Activated CD4-positive, alpha-beta T cell treated with anti-CD3 and anti-CD28 coated beads, Interleukin-2, Interleukin-4, amounts not matched to agents 100 ng/mL and 50 ng/mL, durations not matched to agents 16 hours and 8 hours (primary cell): ENCODE data around the gene POLR3H.

Experiments
- DNase-seq: peaks from one replicate; pipeline ENCODE4 v3.0.0-alpha.2; 2020; ENCODE audit warnings: low spot score

POLR3H gene

DNA sequence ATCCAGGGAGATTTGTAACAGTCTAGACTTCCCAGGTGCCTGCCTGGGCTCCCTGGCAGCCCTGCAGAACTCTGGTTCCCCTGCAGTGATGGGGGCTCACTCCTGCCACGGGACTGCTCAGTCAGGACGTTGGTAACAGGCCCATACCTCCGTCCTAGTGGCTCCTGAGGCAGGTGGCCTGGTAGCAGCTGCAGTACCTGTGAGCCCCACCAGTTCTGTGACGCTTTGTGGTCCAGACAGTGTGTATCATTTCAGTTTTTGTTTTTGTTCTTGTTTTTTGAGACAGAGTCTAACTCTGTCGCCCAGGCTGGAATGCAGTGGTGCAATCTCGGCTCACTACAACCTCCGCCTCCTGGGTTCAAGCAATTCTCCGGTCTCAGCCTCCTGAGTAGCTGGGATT is 27.8 kb downstream of the POLR3H start:
- DNase-seq, result no peak

GRCh38 chr22:41513391-41513790 is 30.9 kb downstream of the POLR3H start:
- no peak for DNase-seq

DNA sequence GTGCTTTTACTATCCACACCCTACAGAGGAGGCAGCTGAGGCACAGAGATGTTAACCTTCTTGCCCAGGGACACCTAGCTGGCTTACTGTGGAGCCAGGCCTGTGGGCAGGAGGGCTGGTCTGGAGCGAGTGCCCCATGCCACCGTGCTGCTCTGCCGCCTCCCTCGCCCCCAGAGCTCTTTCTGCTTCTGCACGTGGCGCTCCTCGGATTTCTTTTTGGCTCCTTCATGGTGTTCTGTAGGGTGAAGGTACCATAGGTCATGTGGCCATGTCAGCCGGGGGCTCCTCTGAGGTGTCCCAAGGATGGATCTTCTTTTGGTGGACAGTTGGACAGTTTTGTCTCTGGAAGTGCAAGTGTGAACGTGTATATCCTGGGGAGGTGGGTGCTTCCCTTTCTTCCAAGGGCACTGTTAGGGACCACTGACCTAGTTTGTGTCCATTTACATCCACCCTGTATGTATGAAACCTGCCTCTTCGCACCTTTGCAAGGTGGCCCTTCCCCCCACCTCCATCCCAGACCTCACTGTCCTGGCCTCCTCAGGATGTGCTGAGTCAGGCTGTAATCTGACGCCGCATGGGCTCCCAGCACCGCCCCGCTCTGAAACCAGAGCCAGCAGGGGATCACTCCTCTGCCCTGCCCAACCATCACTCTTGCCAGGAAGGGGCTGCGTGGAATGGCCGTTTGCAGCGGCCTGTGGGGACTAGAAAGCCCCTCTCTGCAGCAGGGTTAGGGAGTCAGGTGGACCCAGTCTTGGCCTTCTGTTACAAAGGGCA is 31.7 kb downstream of the POLR3H start:
- no peak for DNase-seq

GRCh38 chr22:41511521-41511968 is 32.7 kb downstream of the POLR3H start:
- DNase-seq, result no peak

GRCh38 chr22:41508770-41509170 is 35.5 kb downstream of the POLR3H start:
- no peak for DNase-seq

DNA sequence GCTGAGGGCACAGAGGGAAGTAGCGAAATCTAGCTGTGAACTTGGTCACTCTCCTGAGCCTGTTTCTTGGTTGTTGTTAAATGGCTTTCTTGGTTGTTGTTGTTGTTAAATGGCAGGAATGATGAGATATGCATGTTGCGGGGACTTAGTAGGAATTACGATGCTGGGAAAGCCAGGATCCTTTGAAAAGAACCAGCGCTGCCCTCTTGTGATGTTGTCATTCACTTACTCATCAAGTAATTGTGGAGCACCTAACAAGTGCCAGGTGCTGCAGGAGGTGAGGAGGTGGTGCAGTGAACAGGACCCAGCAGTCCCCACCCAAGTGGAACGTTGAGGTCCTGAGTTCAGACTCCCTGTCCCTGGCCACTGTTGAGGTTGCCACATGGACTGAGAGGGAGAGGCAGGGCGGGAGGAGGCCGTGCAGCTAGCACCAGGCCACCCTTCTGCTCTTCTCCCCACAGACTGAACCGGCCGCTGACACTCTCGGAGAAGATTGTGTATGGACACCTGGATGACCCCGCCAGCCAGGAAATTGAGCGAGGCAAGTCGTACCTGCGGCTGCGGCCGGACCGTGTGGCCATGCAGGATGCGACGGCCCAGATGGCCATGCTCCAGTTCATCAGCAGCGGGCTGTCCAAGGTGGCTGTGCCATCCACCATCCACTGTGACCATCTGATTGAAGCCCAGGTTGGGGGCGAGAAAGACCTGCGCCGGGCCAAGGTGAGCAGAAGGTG is 36.8 kb downstream of the POLR3H start:
- DNase-seq, result no peak

DNA sequence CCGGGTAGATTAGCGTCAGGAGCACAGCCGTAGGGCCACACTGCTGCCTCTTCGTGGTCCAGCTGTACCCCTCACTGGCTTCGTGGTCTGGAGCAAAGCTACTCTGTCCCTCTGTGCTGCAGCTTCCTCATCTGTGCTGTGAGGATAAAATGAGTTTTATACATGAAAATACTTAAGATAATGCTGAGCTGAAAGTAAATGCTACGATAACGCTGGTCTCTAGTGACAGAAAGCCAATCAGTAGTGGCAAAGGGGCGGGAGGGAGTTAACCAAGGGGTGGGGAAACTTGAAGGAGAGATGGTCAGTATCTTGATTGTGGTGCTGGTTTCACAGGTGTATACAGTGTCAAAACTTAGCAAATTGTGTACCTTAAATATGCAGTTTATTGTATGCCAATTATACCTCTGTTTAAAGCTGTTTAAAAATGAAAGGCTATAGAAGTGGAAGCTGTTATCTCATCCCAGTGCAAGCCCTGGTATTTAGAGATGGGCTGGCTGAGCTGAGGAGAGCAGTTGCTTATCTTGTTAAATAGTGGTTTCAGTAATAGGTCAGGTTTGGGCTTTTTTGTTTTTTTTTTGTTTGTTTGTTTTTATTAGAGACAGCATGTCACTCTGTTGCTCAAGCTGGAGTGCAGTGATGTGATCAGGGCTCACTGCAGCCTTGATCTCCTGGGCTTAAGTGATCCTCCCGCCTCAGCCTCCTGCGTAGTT is 38.6 kb downstream of the POLR3H start:
- no peak for DNase-seq

GRCh38 chr22:41504816-41505215 is 39.5 kb downstream of the POLR3H start:
- no peak for DNase-seq

DNA sequence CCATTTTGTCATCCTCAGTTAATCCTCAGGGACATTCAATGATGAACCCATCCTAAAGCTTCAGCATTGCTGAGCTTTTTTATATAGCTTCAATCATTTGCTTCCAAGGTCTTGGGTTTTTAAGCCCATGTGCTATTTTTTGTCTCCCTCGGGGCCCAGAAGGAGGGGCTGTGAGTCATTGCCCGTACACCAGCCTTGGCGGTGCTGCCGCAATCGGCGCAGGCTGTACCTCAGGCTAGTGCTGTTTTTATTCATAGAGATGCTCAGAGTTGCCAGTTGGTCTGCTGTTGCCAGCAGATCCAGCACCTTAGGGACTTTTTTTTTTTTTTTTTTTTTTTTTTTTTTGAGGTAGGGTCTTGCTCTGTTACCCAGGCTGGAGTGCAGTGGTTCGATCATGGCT is 39.9 kb downstream of the POLR3H start:
- no peak for DNase-seq

- DNase-seq, result peak; percentile 19
Observed at GRCh38 chr22:41501209-41501608, 43.1 kb downstream of the POLR3H start.

DNA sequence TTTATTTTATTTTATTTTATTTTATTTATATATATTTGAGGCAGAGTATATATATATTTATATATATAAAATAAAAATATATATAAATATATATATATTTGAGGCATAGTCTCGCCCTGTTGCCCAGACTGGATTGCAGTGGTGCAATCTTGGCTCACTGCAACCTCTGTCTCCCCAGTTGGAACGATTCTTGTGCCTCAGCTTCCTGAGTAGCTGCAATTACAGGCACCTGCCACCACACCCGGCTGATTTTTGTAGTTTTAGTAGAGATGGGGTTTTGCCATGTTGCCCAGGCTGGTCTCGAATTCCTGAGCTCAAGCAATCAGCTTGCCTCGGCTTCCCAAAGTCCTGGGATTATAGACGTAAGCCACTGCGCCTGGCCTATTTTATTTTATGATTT is 44.0 kb downstream of the POLR3H start:
- no peak for DNase-seq

DNA sequence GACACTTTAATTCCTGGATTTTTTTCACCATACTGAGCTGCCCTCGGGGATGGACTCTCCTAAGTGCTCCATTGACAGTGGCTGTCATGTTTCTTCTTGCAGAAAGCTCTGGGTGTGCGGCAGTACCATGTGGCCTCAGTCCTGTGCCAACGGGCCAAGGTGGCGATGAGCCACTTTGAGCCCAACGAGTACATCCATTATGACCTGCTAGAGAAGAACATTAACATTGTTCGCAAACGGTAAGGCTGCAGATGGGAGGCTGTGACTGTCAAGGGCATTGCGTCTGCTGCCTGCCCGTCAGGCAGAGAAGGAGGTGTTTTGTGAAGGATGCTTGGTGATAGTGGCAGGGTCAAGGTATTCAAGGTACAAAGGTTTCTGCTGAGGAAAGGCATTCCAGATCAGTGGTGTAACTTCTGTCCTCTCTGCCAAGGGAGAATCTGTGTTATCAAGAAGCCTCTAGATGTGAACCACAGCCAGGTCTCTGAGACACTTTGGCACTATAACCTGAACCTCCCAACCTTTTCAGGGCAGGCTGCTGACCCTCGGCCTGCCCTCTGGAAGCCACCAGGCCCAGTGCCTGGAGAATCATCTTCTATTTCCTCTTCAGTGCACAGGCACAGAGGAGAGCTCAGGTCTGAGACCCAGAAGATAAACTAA is 44.5 kb downstream of the POLR3H start:
- DNase-seq, result no peak

DNA sequence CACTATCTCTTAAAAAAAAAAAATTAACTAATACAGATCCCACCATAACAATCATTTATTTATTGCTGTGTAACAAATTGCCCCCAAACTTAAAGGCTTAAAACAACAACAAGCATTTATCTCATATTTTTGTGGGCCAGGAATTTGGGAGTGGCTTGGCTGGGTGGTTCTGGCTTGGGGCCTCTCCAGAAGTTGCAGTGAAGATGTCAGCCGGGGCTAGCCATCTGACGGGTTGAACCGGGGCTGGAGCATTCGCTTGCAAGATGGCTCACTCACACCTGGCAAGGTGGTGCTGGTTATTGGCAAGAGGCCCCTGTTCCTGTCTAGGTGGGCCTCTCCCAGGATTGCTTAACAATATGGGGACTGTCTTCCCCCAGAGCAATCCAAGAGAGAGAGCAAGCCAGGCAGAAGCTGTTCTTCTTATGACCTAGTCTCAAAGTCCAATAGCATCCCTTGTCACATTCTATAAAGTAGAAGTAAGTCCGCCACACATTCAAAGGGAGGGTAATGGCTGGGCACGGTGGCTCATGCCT is 45.9 kb downstream of the POLR3H start:
- DNase-seq, result no peak

GRCh38 chr22:41491374-41492100 is 52.7 kb downstream of the POLR3H start:
- no peak for DNase-seq

GRCh38 chr22:41488596-41489385 is 55.5 kb downstream of the POLR3H start:
- DNase-seq, result no peak

DNA sequence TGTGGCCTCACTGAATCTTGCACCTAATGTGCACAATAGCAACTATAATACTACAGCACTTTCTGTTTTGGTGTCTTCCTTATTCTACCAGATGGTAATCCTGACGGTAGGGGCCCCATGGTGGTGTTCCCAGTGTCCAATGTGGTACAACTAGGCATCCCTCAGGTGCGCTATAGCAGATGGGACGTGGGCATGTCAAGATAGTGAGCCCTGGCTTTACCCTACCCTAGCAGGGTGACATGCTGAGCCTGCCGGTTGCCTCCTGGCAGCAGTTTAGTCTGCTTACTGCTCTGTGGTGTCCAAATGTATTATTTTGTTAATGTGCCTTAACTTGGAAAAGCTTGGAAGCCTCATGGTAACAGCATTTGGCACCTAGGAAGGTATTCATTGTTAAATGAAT is 56.2 kb downstream of the POLR3H start:
- DNase-seq, result no peak

DNA sequence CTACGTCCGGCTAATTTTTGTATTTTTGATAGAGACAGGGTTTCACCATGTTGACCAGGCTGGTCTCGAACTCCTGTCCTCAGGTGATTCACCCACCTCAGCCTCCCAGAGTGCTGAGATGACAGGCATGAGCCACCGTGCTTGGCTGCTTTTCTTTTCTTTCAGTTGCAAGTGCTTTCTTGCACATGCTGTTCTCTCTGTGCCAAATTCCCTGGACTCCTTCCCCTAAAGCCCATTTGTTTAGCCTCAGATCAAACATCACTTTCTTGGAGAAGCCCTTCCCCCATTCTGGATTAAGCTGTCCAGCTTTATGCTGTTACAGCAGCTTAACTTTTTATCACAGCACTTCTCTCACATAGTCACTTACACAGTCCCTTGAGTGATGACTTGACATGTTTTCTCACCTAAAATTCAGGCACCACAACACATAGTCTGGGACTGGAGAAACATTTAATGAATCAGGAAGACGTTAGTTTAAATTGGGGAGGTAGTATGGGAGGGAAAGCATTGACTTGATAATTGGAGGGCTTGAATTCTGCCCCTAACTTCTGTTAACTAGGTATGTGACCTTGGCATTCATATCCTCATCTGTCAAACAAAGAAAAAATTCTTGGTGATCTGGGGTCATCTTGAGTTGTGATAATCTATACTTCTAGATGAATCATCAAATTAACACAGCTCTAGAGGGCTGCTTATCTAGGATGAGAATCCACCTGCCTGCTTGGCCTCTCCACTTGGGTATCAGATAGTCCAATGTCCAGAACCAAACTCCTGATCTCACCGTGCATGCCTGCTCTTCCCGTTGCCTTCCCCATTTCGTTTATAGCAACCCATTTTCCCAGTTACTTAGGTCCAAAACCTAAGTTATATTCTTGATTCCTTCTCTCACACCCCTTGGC is 57.0 kb downstream of the POLR3H start:
- DNase-seq, result no peak

- DNase-seq, result no peak
Observed at GRCh38 chr22:41485033-41485432, 59.2 kb downstream of the POLR3H start.

DNA sequence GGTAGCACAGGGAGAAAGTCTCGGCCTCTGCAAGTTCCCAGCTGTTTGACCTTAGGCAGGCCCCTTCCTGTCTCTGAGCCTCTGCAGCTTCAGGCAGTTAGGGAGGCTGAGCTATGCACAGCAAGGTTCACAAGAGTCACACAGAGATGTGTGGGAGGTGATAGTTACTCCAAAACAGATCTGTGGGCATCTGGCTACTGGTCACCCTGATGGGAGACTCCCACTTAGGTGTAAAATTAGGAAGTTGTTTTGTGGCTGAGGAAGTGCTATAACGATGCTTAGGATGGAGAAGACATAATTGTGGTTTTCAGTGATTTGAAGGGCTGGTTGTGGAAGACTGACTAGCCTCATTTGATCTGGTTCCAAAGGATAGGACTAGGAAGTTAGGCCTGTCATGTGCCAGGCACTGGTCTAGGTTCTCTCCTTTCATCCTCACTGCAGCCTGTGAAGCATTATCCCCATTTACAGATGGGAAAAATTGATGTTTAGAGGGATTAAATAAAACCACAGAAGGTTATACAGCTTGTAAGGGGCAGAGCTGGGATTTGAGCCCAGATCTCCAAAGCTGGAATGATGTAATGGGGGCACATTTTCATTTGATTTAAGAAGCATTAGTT is 61.8 kb downstream of the POLR3H start:
- no peak for DNase-seq
